GM23248 (cell line): Measurements from ENCODE around the gene KIF27. TPM values are rescaled to one million over a fixed set of nuclear protein-coding genes. Genes with fewer than 3 reads are reported as not detected.

Source experiments
- DNase-seq: peaks from one replicate; pipeline ENCODE4 v3.0.0-alpha.2; 2015
- H2AFZ ChIP-seq: fragments of 200-600 bp; sonication (generic); 2 replicates; pipeline ENCODE4 v1.6.1; 2016; ENCODE audit warnings: antibody characterized with exemption
- H3F3A ChIP-seq: fragments of 200-600 bp; sonication (generic); 2 replicates; pipeline ENCODE4 v1.6.1; 2016; ENCODE audit warnings: mild to moderate bottlenecking, antibody characterized with exemption, mixed run types; ENCODE audit not compliant: insufficient read depth
- H3K27ac ChIP-seq: fragments of 200-600 bp; sonication (generic); 2 replicates; pipeline ENCODE4 v1.5.1; 2016; ENCODE audit warnings: mild to moderate bottlenecking
- H3K27me3 ChIP-seq: fragments of 200-600 bp; sonication (generic); replicated peaks from 2 replicates; pipeline ENCODE4 v1.6.1; 2016; ENCODE audit warnings: mild to moderate bottlenecking; ENCODE audit not compliant: insufficient read depth
- H3K36me3 ChIP-seq: fragments of 200-600 bp; sonication (generic); 2 replicates; pipeline ENCODE4 v1.6.1; 2016; ENCODE audit warnings: low read depth, mild to moderate bottlenecking
- H3K4me1 ChIP-seq: fragments of 200-600 bp; sonication (generic); 2 replicates; pipeline ENCODE4 v1.6.1; 2016; ENCODE audit warnings: mild to moderate bottlenecking; ENCODE audit not compliant: insufficient read depth
- H3K4me2 ChIP-seq: fragments of 200-600 bp; sonication (generic); one replicate; pipeline ENCODE4 v1.6.1; 2016; ENCODE audit warnings: mild to moderate bottlenecking; ENCODE audit not compliant: unreplicated experiment
- H3K4me3 ChIP-seq: fragments of 200-600 bp; sonication (generic); 2 replicates; pipeline ENCODE4 v1.5.1; 2016; ENCODE audit warnings: mild to moderate bottlenecking
- H3K79me2 ChIP-seq: fragments of 200-600 bp; sonication (generic); 2 replicates; pipeline ENCODE4 v1.6.1; 2016; ENCODE audit warnings: mild to moderate bottlenecking; ENCODE audit not compliant: insufficient read depth
- H3K9ac ChIP-seq: fragments of 200-600 bp; sonication (generic); 2 replicates; pipeline ENCODE4 v1.6.1; 2016; ENCODE audit warnings: mild to moderate bottlenecking
- H3K9me2 ChIP-seq: fragments of 200-600 bp; sonication (generic); 2 replicates; pipeline ENCODE4 v1.6.1; 2016; ENCODE audit warnings: mixed run types, mild to moderate bottlenecking, moderate library complexity; ENCODE audit not compliant: insufficient read depth
- H3K9me3 ChIP-seq: fragments of 200-600 bp; sonication (generic); one replicate; pipeline ENCODE4 v1.6.1; 2017; ENCODE audit warnings: low read depth
- H4K20me1 ChIP-seq: fragments of 200-600 bp; sonication (generic); 2 replicates; pipeline ENCODE4 v1.6.0; 2016; ENCODE audit not compliant: insufficient read depth
- EZH2 ChIP-seq: fragments of 200-600 bp; sonication (generic); IDR thresholded peaks from 2 replicates; pipeline ENCODE4 v1.6.1; 2018; ENCODE audit warnings: antibody characterized with exemption, mild to moderate bottlenecking; ENCODE audit not compliant: insufficient read depth, poor library complexity, severe bottlenecking
- EZH2phosphoT487 ChIP-seq: fragments of 200-600 bp; sonication (generic); IDR thresholded peaks from 2 replicates; pipeline ENCODE4 v1.6.1; 2018; ENCODE audit warnings: antibody characterized with exemption, moderate library complexity, mild to moderate bottlenecking, low read depth; ENCODE audit not compliant: insufficient read depth
- WGBS, 2 experiments: methylation state at CpG; one replicate each; pipeline ENCODE4 v1.1.6; 2015 to 2017; ENCODE audit warnings: low lambda C conversion rate in 2 of 2, low coverage in 1 of 2; ENCODE audit errors: missing lambda C conversion rate in 2 of 2; 5-methylcytosine and 5-hydroxymethylcytosine counted together
- in situ Hi-C: fragments of 300-500 bp; cut with MboI; formaldehyde crosslinking; loops from 2 replicates; pipeline ENCODE4 v1.15.0; 2020
- polyA plus RNA-seq: library from polyadenylated mRNA; unstranded; fragments of >200 nt; fragmentation: Nextera tagmentation; extraction: Ambion mirVana; gene quantifications from 2 replicates; pipeline ENCODE4 v1.2.1, GENCODE V29; 2016
- total RNA-seq: library from RNA; depleted of rRNA; stranded (reverse); fragments of >200 nt; shearing (Covaris generic); gene quantifications from 2 replicates; pipeline ENCODE4 v1.2.3, GENCODE V29; 2014

Gene KIF27
- total and polyA plus RNA-seq, 2 experiments from 2014 or later: 1.6 to 2.5 TPM

- H3F3A ChIP-seq: peaks cover 62% of the 10 kb centered on the region
- DNase-seq: no peak
- H3K9ac ChIP-seq: peak overlapping the region; percentile 47; the same call in 1 of the 2 replicates
- H4K20me1 ChIP-seq: no peaks in the 10 kb centered on the region
- 56% methylated on average over 11 of the region's 11 CpGs for WGBS, 2 experiments
- no peak overlapping the region for H3K4me2 ChIP-seq
- peaks cover 47% of the 10 kb centered on the region for H3K36me3 ChIP-seq
- TF ChIP-seq EZH2phosphoT487 (no peak), EZH2 (no peak)
- in situ Hi-C loops: no loop called here
- H3K4me1 ChIP-seq: peaks cover 35% of the 10 kb centered on the region
- H2AFZ ChIP-seq: no peak overlapping the region
- H3K27me3 ChIP-seq: no peaks in the 10 kb centered on the region
- H3K9me2 ChIP-seq: no peaks in the 10 kb centered on the region
- no peaks in the 10 kb centered on the region for H3K9me3 ChIP-seq
- no peak overlapping the region for H3K4me3 ChIP-seq
- H3K27ac ChIP-seq: peak overlapping the region; percentile 80
- H3K79me2 ChIP-seq: peaks cover 32% of the 10 kb centered on the region
Observed at GRCh38 chr9:83965350-83966208, 44.3 kb upstream of the KIF27 start.

- TF ChIP-seq EZH2phosphoT487 (no peak), EZH2 (no peak)
- H3K27me3 ChIP-seq: no peaks in the 10 kb centered on the region
- H3K9me3 ChIP-seq: no peaks in the 10 kb centered on the region
- DNase-seq: peak; percentile 58
- H3K9me2 ChIP-seq: no peaks in the 10 kb centered on the region
- peaks cover 41% of the 10 kb centered on the region for H3K36me3 ChIP-seq
- H4K20me1 ChIP-seq: no peaks in the 10 kb centered on the region
- H3K79me2 ChIP-seq: peaks cover 26% of the 10 kb centered on the region
- H2AFZ ChIP-seq: no peak overlapping the region
- no peak overlapping the region for H3K4me3 ChIP-seq
- H3K4me2 ChIP-seq: no peak overlapping the region
- H3K9ac ChIP-seq: peak overlapping the region; percentile 47
- in situ Hi-C loops: no loop called here
- H3F3A ChIP-seq: peaks cover 56% of the 10 kb centered on the region
- peaks cover 35% of the 10 kb centered on the region for H3K4me1 ChIP-seq
- WGBS, 2 experiments: 5 to 11% methylated on average over 2 of the region's 2 CpGs
- H3K27ac ChIP-seq: peak overlapping the region; percentile 80
Observed at GRCh38 chr9:83964973-83965349, 43.7 kb upstream of the KIF27 start.

GRCh38 chr9:83962165-83962564 is 40.9 kb upstream of the KIF27 start:
- H3K9me3 ChIP-seq: no peaks in the 10 kb centered on the region
- H3K9me2 ChIP-seq: no peaks in the 10 kb centered on the region
- no peak overlapping the region for H3K9ac ChIP-seq
- no peaks in the 10 kb centered on the region for H4K20me1 ChIP-seq
- peak; percentile 73 for DNase-seq
- in situ Hi-C loops: no loop called here
- H3K36me3 ChIP-seq: peaks cover 14% of the 10 kb centered on the region
- peak overlapping the region; percentile 53 for H2AFZ ChIP-seq
- H3K79me2 ChIP-seq: no peaks in the 10 kb centered on the region
- 6 to 9% methylated on average over 3 of the region's 3 CpGs for WGBS, 2 experiments
- no peaks in the 10 kb centered on the region for H3K27me3 ChIP-seq
- H3K4me2 ChIP-seq: peak overlapping the region; percentile 31
- peaks cover 21% of the 10 kb centered on the region for H3K4me1 ChIP-seq
- H3F3A ChIP-seq: peaks cover 45% of the 10 kb centered on the region
- no peak for TF ChIP-seq EZH2
- TF ChIP-seq EZH2phosphoT487: no peak
- no peak overlapping the region for H3K4me3 ChIP-seq
- peak overlapping the region; percentile 41 for H3K27ac ChIP-seq

- WGBS, 2 experiments: 93 to 95% methylated on average over 5 of the region's 5 CpGs
- no peak for DNase-seq
- no peaks in the 10 kb centered on the region for H4K20me1 ChIP-seq
- H3K4me1 ChIP-seq: peaks cover 23% of the 10 kb centered on the region
- TF ChIP-seq EZH2 (no peak), EZH2phosphoT487 (no peak)
- no peaks in the 10 kb centered on the region for H3K9me2 ChIP-seq
- no peak overlapping the region for H3K4me3 ChIP-seq
- H3K27me3 ChIP-seq: no peaks in the 10 kb centered on the region
- in situ Hi-C loops: no loop called here
- H2AFZ ChIP-seq: no peak overlapping the region
- H3K9ac ChIP-seq: no peak overlapping the region
- no peak overlapping the region for H3K27ac ChIP-seq
- no peaks in the 10 kb centered on the region for H3K9me3 ChIP-seq
- peaks cover 2% of the 10 kb centered on the region; the same call in 1 of the 2 replicates for H3K36me3 ChIP-seq
- peaks cover 37% of the 10 kb centered on the region for H3F3A ChIP-seq
- no peak overlapping the region for H3K4me2 ChIP-seq
- H3K79me2 ChIP-seq: 0 out of 2 replicates have a peak, but pooled peaks cover 1% of the 10 kb centered on the region
Observed at GRCh38 chr9:83960991-83961390, 39.8 kb upstream of the KIF27 start.
